ENCODE data around the gene NTM.

The NTM gene

GRCh38 chr11:131977231-131977630, 606.8 kb downstream of the NTM start:
- H3K4me3 ChIP-seq (ENCODE audit: low read depth, low read length), result no peak overlapping the region
- no peak for TF ChIP-seq CTCF (IDR thresholded peaks at IDR 0.05; ENCODE audit: low read depth, low read length)
- H3K36me3 ChIP-seq, result no peaks in the 10 kb centered on the region
- no peaks in the 10 kb centered on the region for H3K27me3 ChIP-seq
- peaks cover 3% of the 10 kb centered on the region; the same call in 1 of the 2 replicates for H3K9me3 ChIP-seq
- no peaks in the 10 kb centered on the region for H3K4me1 ChIP-seq
- no peak for DNase-seq

- Histone ChIP-seq H3K4me1 (no peaks in the 10 kb centered on the region), H3K27me3 (no peaks in the 10 kb centered on the region), H3K36me3 (no peaks in the 10 kb centered on the region), H3K9me3 (peaks cover 3% of the 10 kb centered on the region; the same call in 1 of the 2 replicates), H3K4me3 (ENCODE audit: low read depth, low read length) (no peak overlapping the region)
- TF ChIP-seq CTCF (IDR thresholded peaks at IDR 0.05; ENCODE audit: low read depth, low read length), result no peak
- no peak for DNase-seq
Measured at GRCh38 chr11:131977854-131978253, 607.4 kb downstream of the NTM start.

- no peak for TF ChIP-seq CTCF (IDR thresholded peaks at IDR 0.05; ENCODE audit: low read depth, low read length)
- DNase-seq, result no peak
- Histone ChIP-seq H3K9me3 (peaks cover 3% of the 10 kb centered on the region; the same call in 1 of the 2 replicates), H3K27me3 (no peaks in the 10 kb centered on the region), H3K4me1 (no peaks in the 10 kb centered on the region), H3K4me3 (ENCODE audit: low read depth, low read length) (no peak overlapping the region), H3K36me3 (no peaks in the 10 kb centered on the region)
Measured at GRCh38 chr11:131978351-131978750, 607.9 kb downstream of the NTM start.

- Histone ChIP-seq H3K27me3 (no peaks in the 10 kb centered on the region), H3K4me3 (ENCODE audit: low read depth, low read length) (no peak overlapping the region), H3K4me1 (no peaks in the 10 kb centered on the region), H3K9me3 (peaks cover 3% of the 10 kb centered on the region; the same call in 1 of the 2 replicates), H3K36me3 (no peaks in the 10 kb centered on the region)
- no peak for DNase-seq
- no peak for TF ChIP-seq CTCF (IDR thresholded peaks at IDR 0.05; ENCODE audit: low read depth, low read length)
Measured at GRCh38 chr11:131979364-131979763, 608.9 kb downstream of the NTM start.

GRCh38 chr11:131980199-131980598, 609.8 kb downstream of the NTM start:
- H3K9me3 ChIP-seq, result peaks cover 3% of the 10 kb centered on the region; the same call in 1 of the 2 replicates
- no peak for DNase-seq
- no peak overlapping the region for H3K4me3 ChIP-seq (ENCODE audit: low read depth, low read length)
- H3K36me3 ChIP-seq, result no peaks in the 10 kb centered on the region
- no peaks in the 10 kb centered on the region for H3K4me1 ChIP-seq
- H3K27me3 ChIP-seq, result no peaks in the 10 kb centered on the region
- TF ChIP-seq CTCF (IDR thresholded peaks at IDR 0.05; ENCODE audit: low read depth, low read length), result no peak

- no peaks in the 10 kb centered on the region for H3K36me3 ChIP-seq
- no peak for TF ChIP-seq CTCF (IDR thresholded peaks at IDR 0.05; ENCODE audit: low read depth, low read length)
- no peaks in the 10 kb centered on the region for H3K27me3 ChIP-seq
- H3K4me1 ChIP-seq, result no peaks in the 10 kb centered on the region
- no peak overlapping the region for H3K4me3 ChIP-seq (ENCODE audit: low read depth, low read length)
- H3K9me3 ChIP-seq, result peaks cover 3% of the 10 kb centered on the region; the same call in 1 of the 2 replicates
- DNase-seq, result no peak
Measured at GRCh38 chr11:131980888-131981668, 610.7 kb downstream of the NTM start.

All from BE2C (cell line).